Activated B cell treated with CpG ODN at 0.5 μM for 24 hours (primary cell): ENCODE results near the gene PNMA6F. TPM values are rescaled to one million over a fixed set of nuclear protein-coding genes. Genes with fewer than 3 reads are reported as not detected.

ENCODE experiments used
- ATAC-seq: fragments of 200-7000 bp; cut with Tn5 transposase; one replicate; pipeline ENCODE4 v1.10.0; 2021; ENCODE audit warnings: low read depth, mild to moderate bottlenecking, moderate library complexity
- CTCF ChIA-PET: fragments of 350-600 bp; sonication (Branson Sonifier 250); formaldehyde crosslinking; loops from one replicate; lab custom pipeline; 2021; ENCODE audit warnings: antibody characterized with exemption; lab: Charles Lee
- POLR2A ChIA-PET: fragments of 350-600 bp; sonication (Branson Sonifier 250); formaldehyde crosslinking; loops from one replicate; lab custom pipeline; 2021; ENCODE audit warnings: antibody characterized with exemption; lab: Charles Lee
- DNase-seq: peaks from one replicate; pipeline ENCODE4 v3.0.0; 2022
- H3K27ac Mint-ChIP-seq: one replicate; pipeline ENCODE4 v1.8.0; 2020; ENCODE audit warnings: mixed read lengths
- H3K27me3 Mint-ChIP-seq: one replicate; pipeline ENCODE4 v1.8.0; 2021; ENCODE audit warnings: mixed read lengths
- H3K36me3 Mint-ChIP-seq: one replicate; pipeline ENCODE4 v1.8.0; 2021; ENCODE audit warnings: low read depth, mixed read lengths
- H3K4me1 Mint-ChIP-seq: one replicate; pipeline ENCODE4 v1.8.0; 2021; ENCODE audit warnings: mixed read lengths
- H3K4me3 Mint-ChIP-seq: one replicate; pipeline ENCODE4 v1.8.0; 2020; ENCODE audit warnings: mild to moderate bottlenecking, mixed read lengths
- H3K9me3 Mint-ChIP-seq: one replicate; pipeline ENCODE4 v1.8.0; 2020; ENCODE audit warnings: mixed read lengths
- CTCF ChIP-seq: fragments of 200-600 bp; IDR thresholded peaks from one replicate; pipeline ENCODE4 v1.8.0; 2022; ENCODE audit warnings: antibody characterized with exemption, mild to moderate bottlenecking
- intact Hi-C: fragments of 100-400 bp; cut with micrococcal nuclease; formaldehyde crosslinking; loops from one replicate; pipeline ENCODE4 v1.15.1; 2024
- total RNA-seq: library from RNA; stranded (reverse); gene quantifications from 2 replicates; pipeline ENCODE4 v1.2.3, GENCODE V29; 2022

The PNMA6F gene
- total RNA-seq, 1 donor from 2014 or later: not detected

- DNase-seq (no peak), ATAC-seq (no peak)
- CTCF ChIA-PET: no interaction called here
- POLR2A ChIA-PET: no interaction called here
- intact Hi-C loops: no loop called here
- Mint-ChIP-seq H3K4me1 (no peaks in the 10 kb centered on the region), H3K9me3 (no peaks in the 10 kb centered on the region), H3K27me3 (peaks cover 25% of the 10 kb centered on the region), H3K4me3 (no peak overlapping the region), H3K36me3 (no peaks in the 10 kb centered on the region), H3K27ac (no peak overlapping the region)
- TF ChIP-seq CTCF: no peak
These were observed 18.0 kb downstream of the PNMA6F start for GRCh38 chrX:153303276-153304262.

GRCh38 chrX:153302796-153303195 is 18.8 kb downstream of the PNMA6F start:
- Mint-ChIP-seq H3K9me3 (no peaks in the 10 kb centered on the region), H3K4me3 (no peak overlapping the region), H3K27me3 (peaks cover 25% of the 10 kb centered on the region), H3K4me1 (no peaks in the 10 kb centered on the region), H3K36me3 (no peaks in the 10 kb centered on the region), H3K27ac (no peak overlapping the region)
- DNase-seq (no peak), ATAC-seq (no peak)
- POLR2A ChIA-PET: no interaction called here
- intact Hi-C loops: no loop called here
- TF ChIP-seq CTCF: no peak
- CTCF ChIA-PET: no interaction called here

GRCh38 chrX:153301746-153302145 is 19.8 kb downstream of the PNMA6F start:
- no peaks in the 10 kb centered on the region for H3K36me3 Mint-ChIP-seq
- no peaks in the 10 kb centered on the region for H3K9me3 Mint-ChIP-seq
- no peak for ATAC-seq
- POLR2A ChIA-PET: no interaction called here
- DNase-seq: no peak
- H3K27me3 Mint-ChIP-seq: peaks cover 25% of the 10 kb centered on the region
- H3K4me1 Mint-ChIP-seq: no peaks in the 10 kb centered on the region
- no peak overlapping the region for H3K4me3 Mint-ChIP-seq
- H3K27ac Mint-ChIP-seq: no peak overlapping the region
- intact Hi-C loops: no loop called here
- TF ChIP-seq CTCF: no peak
- CTCF ChIA-PET: no interaction called here

GRCh38 chrX:153299855-153300254 is 21.7 kb downstream of the PNMA6F start:
- intact Hi-C loops: no loop called here
- H3K27ac Mint-ChIP-seq: no peak overlapping the region

More at GRCh38 chrX:153299855-153300254, 21.7 kb downstream of the PNMA6F start:
- Mint-ChIP-seq H3K4me3 (no peak overlapping the region), H3K4me1 (no peaks in the 10 kb centered on the region), H3K36me3 (no peaks in the 10 kb centered on the region), H3K9me3 (no peaks in the 10 kb centered on the region), H3K27me3 (peaks cover 21% of the 10 kb centered on the region)
- ATAC-seq (no peak), DNase-seq (no peak)
- no peak for TF ChIP-seq CTCF
- POLR2A ChIA-PET: no interaction called here
- CTCF ChIA-PET: no interaction called here
